NCI-H82 treated with DMSO at 0.1 percent for 48 hours (cell line): ENCODE data around the gene SKP1.
"Not testable (repeated sequence)": the region's sequence is repeated elsewhere in the genome, so short reads cannot be mapped to it uniquely, and the experiment has no call there.

Source experiments
- DNase-seq: peaks from one replicate; lab custom pipeline; 2025; ENCODE audit not compliant: unreplicated experiment; lab: John Stamatoyannopoulos, UW

Gene SKP1

DNA sequence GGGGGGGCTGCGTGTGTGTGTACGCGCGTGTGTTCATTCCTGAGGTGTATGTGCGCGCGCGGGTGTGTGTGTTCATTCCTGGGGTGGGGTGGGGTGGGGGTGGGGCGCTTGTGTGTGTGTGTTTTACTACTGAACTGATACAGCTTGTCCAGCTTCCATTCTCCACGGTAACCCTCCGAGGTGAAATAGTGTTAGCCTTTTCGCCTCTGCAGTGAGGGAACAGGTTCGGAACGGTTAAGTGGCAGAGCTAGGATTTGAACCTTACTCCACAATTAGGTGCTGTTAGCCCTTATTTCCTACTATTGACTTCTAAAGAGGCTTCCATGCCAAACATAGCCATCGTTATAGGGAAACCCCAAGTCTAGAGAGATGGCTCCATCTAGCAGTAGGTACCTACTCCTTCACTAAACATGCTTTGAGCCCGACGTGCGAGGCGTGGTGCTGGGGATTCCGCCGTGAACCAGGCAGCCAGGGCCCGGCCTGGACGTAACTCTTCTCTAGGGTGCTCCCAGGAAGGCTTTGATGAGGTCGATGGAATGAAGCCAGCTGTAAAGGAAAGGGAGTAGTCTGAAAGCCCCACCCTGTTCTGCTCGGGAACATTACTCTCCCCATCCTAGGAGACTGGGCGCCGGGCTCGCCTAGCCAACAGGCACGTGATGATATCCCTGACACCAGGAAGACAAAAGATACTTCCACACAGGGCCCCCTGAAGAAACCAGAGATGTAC, 782 bp upstream of the SKP1 start:
- DNase-seq, result no peak

DNA sequence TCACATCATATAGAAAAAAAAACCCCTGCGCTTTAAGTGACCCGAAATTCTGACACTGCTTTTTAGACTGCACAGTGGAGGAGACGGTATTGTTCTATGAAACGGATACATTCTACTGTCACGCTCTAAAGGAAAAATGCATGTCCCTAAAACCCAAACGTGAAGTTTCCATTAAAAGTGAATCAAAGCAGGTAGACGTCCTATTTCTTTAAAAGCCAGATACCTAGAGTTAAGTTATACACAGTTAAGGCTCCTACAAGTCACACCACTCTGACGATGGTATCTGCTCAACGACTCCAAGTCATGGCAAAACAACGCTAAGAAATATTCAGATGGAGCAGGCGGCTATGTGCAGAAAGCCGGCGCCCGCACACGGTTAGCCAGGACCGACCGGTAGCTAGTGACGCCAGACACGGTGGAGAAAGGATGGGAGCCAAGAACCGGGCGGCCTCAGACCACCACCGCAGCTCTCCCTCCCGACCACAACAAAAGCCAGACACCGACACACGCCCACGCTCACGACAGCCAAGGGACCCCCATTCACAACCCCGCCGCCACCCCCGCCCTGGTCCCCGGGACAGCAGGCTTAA, 734 bp downstream of the SKP1 start:
- DNase-seq, result no peak

DNA sequence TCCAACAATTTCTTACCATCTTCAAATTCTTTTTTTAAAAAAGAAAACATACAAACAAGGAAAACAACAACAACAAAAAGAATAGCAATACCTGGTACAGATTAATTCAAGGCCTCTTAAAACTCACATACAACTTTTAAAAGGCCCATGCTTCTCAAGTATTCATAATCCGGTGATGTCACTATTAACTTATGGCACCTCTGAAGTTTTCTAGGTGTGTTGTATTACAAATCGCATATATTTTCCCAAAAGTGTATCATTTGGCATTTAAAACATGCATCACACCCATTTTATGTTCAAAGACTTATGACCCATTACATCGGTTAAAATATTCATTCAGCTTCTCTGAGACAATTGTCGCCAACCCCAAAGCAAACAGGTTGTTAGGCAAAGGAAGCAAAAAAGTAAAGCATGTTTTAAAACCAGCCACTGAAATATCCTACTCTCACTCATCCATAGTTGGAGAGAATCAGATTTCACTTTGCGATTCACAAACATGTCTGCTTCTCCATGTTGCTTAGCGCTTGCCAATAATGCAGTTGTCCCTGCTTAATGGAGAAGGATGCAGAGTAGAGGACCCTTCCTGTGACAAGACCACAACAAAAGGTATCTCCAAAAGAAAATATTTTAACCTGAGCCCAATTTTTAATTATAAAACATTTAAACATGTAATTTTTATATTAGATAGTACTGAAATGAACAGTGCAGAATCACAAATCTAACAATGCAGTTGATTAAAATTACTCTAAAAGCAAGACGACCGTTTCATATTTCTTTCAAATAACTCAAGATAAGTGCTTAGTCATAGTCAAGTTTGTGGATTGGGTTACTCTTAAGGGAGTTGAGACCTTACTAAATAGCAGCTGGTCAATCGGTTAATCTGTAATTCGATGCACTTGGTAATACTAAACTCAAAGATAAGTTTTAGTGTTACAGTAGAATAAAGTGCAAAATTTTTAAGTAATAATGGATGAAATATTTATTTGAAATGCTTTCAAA, 1.6 kb downstream of the SKP1 start:
- no peak for DNase-seq

DNA sequence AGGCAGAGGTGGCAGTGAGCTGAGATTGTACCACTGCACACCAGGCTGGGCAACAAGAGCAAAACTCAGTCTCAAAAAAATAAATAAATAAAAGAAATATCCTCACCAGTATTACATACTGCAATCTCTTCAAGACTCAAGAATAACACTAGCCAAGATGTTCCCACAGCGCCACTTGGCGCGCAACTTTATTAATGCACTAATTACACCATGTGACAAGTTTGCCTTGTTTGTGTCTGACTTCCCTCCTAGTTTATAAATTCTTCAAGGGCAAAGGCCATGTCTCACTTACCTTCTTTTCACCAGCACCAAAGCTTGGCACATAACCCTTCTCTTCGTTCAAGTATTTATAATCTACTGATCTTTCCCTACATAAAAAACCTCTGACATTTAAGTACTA, 4.8 kb downstream of the SKP1 start:
- DNase-seq, result no peak

DNA sequence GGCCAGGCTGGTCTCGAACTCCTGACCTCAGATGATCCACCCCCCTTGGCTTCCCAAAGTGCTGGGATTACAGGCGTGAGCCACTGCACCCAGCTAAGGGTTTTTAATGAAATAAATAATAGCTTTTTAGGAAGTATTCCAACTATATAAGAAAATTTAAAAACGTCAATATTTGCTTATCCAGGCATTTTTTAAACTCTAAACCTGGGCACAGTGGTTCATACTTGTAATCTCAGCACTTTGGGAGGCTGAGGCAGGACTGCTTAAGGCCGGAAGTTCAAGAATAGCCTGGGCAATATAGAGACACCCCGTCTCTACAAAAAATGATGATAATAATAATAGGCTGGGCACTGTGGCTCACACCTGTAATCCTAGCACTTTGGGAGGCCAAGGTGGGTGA, 14.2 kb downstream of the SKP1 start:
- no peak for DNase-seq

DNA sequence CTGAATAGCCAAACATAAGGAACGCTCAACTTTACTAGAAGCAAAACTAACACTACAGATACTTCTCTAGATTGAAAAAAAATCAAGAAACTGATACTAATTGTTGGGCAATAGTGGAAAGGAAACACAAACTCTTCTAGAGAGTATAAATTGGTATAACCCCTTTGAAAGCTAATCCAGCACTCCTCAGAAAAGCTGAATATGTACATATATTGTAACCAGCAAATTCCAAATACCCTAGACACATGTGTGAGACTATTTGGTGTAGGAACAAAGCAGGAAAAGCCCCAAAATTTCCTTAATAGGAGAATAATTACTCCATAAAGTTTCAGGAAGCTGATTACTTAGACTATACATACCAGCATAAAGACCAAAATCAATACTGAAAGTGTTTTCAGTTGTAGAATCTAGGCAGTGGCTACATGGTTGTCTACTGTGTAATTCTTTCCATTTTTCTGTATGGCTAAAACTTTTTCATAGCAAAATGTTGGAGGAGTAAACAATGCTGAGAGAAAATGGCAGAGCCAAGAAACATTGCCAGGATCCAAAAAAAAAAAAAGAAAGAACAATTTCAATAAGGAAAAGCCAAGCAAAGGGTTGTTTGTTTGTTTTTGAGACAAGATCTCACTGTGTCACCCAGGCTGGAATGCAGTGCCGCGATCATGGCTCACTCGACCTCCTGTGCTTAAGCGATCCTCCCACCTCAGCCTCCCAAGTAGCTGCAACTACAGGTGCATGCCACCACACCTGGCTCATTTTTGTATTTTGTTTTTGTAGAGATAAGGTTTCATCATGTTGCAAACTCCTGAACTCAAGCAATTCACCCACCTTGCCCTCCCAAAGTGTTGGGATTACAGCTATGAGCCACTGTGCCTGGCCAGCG, 15.0 kb downstream of the SKP1 start:
- DNase-seq, result no peak

DNA sequence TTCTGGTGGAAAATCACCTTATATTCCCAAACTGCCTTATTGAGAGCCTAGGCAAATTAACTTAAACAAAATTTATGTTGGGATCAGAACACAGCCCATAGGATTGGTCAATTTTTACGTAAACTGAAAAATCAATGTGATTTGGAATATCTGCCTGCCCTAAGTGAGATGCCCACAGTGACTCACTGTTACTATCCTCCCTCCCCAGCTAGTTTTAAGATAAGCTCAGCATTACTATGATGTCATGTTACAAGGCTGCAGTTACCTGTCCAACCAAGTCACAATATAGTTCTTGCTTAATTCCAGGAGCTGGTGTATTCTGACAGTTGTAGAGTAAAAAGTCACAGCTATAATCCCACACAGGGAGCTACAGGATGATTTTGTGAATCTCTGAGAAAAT, 23.1 kb downstream of the SKP1 start:
- no peak for DNase-seq

DNA sequence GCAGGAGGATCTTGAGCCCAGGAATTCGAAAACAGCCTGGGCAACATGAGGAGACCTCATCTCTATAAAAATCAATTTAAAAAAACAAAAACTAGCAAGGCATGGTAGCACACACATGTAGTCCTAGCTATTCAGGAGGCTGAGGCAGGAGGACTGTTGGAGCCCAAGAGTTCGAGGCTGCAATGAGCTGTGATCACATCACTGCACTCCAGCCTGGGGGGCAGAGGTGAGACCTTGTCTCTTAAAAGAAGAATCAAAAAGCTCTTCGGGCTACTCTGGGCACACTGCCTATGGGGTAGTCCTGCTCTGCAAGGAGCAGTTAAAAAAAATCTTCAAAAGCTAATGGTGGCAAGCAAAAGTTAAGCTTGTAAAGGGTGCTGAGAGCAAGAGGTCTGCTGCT, 23.5 kb downstream of the SKP1 start:
- no peak for DNase-seq

DNA sequence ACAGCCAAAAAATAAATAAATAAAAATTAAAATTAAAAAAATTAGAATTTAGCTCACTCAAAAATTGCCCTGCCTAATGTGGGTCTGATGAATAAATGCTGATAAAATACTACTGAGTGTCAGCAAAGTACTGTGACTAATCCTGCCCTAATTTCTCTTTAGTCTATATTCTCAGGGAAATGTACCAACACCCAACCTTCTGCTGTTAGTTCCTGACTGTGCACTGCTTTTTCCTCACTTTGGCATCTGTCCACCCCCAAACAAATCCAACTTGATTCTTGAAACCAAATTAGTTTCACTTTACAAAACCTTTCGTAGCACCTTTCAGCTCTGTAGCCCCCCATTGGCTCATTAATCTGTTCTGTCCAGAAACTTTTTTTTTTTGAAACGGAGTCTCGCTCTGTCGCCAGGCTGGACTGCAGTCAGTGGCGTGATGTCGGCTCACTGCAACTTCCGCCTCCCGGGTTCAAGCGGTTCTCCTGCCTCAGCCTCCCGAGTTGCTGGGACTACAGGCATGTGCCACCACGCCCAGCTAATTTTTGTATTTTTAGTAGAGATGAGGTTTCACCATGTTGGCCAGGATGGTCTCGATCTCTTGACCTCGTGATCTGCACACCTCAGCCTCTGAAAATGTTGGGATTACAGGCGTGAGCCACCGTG, 24.4 kb downstream of the SKP1 start:
- DNase-seq, result not testable (repeated sequence)

DNA sequence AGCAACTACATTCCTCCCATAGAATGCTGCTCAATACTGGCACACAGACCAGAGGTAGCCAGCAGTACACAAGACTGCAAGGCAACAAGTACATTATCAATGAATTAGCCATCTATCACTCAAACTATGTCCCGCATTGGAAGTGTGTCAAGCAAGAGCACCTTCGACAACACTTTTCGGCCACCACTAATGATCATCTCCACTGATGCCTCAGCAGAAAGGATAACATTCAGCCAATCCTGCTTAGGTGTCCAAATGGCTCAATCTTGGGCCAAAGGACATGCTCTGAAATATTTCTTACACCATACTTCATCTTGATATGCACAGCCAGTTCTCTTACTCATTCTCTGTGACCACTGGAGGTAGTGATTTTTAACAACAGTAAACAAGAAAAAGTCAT, 25.0 kb downstream of the SKP1 start:
- DNase-seq, result no peak

DNA sequence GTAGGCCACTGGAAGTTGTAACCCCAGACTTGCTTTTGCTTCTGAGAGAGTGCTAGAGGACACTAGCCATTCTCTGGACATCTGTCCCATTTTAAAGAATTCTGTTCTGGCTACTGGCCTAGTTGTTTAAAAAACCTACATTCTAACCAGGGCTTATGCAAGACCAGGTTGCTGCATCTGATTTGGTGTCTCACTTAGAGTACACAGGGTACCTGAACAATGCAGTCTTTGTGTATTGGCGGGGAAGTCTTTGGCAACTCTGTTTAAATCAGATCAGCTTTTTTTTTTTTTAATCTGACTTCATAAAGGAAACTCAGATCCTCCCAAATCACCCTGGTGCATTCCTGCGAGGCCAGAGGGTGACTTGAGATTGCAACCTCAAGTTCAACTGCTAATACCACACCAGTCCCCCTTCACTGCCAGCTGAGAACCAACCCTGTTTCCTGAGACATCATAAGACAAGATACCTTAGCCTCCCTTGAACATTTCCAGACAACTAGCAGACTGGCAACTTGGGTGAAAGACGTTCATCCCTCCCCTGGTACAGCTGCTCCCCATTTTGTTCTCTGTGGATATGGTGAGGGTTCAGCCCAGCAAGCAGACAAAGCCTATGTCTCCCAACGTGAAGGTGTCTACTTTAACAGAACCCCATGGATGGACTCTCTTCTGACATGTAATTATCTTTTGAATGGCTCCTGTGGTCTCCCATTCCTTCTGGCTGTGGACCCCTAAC, 27.0 kb downstream of the SKP1 start:
- DNase-seq, result no peak

DNA sequence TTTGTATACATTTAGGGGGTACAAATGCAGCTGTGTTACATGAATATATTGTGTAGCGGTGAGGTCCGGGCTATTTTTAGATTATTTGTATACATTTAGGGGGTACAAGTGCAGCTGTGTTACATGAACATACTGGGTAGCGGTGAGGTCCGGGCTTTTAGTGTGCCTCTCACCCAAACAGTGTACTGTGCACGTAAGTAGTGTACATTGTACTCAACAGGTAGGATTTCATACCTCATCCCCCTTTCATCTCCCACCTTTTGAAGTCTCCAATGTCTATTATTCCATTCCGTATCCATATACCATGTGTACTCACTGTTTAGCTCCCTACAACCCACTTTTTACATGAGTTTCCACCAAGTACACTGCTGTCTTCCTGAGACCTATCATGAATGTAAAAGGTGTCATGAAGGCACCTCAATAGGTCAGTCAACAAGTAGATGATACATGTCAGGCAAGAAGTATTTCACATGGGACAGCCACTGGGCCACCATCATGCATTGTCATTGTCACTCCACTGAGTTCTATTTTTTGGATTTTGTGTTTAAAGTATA, 27.7 kb downstream of the SKP1 start:
- DNase-seq, result no peak

DNA sequence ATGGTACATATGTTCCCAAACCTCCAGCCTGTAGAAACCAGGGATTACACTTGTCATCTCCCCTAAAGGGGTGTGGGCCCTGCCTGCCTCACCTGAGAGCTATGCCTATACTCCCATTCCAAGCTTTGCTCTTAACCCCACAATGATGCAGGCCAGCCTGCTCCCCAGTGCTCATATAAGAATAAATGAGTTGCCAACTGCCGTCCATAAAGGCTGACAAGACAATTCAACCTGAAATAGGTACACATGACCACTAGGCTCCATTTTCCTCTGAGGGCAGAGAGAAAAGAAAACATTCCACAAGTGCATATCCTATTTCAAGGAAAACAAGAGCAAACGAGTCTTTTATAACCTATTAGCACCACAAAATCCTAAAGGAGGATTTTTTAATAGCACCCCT, 28.4 kb downstream of the SKP1 start:
- no peak for DNase-seq

DNA sequence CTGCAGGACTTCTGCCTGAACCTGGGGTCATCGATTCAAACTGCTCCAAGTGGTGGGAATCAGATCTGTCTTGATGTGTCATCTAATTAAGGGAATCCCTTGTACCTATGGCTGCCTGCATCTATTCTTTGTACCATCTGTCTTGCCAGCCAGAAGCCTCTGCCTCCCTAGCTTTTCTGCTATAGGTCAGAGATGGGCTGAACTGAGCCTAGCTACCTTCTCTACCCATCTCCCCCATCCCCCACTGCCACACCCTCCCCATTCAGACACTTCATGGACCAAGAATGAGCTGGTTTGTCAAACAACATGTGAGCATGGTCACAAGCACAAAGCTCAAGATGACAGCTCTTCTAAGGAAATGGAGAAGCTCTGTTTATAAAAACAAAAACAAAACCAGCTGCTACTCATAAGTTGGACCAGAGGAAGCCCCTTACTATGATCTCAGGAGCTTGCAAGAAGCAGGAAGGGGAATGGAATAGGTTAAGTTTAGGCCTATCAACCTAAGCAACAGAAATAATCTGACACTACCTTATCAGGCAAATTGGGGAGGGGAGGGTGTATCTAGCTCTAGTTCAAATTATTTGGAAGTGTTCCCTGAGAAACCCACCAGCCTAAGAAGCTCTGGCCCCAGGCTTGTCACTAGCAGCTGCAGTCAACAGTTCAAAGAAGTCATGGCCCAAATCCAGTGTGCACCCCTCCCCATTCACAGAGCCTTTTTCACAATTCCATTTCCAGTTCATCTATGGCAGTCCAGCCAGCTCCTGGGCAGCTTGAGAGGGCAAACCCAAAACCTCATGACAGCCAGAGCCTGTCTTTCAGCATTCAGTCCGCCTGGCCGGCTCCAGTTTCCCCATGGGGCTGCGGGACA, 29.9 kb downstream of the SKP1 start:
- DNase-seq, result no peak

DNA sequence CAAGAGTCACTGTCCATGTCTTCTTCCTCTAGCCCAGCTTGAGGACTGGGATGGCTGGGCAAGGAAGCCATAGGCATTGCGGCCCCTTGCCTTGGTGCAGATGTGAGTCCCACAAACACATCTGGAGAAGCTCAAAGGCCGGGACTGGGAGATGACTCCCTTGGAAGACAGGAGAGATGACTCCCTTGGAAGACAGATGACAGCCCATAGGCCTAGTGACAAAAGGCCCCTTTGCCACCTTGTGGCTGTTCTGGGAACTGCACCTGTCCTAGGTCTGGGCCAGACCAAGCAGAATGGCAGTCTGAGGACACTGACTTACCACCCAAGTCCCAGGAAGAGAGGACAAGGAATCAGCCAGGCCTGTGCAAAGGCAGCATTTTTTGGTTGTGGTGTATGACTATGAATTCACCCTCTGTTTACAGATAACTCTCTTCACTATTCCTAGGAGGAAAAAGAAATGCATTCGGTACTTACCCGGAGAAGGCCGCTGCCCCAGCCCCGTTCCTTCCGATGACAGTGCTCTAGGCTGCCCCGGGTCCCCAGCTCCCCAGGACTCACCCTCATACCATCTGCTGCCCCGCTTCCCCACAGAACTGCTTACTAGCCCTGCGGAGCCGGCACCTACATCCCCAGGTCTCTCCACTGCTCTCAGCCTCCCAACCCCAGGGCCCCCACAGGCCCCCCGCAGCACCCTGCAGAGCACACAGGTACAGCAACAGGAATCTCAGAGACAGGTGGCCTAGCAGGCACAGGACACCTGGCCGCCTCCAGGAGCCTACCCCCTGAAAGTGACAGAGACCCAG, 30.8 kb downstream of the SKP1 start:
- peak; percentile 11 for DNase-seq

DNA sequence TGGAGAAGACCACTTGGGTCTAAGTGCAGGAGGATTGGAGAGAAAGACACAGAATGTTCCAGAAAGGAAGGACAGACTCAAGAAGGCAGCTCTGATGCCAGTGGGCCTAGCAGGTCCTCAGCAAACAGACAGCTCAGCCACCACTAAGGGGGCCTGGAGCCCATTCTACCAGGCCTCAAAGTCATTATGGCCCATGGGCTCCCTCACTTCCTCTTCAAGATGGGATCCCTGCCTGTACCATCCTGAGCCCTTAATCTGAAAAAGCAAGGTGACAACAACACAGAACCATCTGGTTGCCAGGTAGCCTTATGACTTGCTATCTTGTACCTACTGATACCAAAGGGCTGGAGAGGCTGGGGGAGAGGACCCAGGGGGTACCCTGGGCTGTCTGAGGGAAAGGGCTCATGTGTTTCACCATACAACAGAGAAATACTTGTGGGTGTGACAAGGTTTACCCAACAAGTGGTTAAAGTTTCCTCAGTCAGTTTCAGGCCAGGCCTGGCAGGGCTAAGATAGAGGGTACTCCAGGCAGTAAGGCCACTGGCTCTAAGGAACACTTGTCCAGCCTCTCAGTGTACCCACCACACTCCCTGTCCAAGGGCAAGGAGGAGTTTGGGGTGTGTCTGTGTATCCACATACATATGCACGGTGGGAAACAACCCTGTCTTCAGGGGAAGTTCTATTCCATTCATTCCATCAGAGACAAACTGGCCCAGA, 31.6 kb downstream of the SKP1 start:
- no peak for DNase-seq
